Natural killer cell (primary cell): ENCODE data around the gene MEPCE. TPM values are rescaled to one million over a fixed set of nuclear protein-coding genes. Genes with fewer than 3 reads are reported as not detected.

Source experiments
- ATAC-seq, 3 donors: fragments of 150-1000 bp in 2 of 3; fragments of 200-7000 bp in 1 of 3; cut with Tn5 transposase; 1 replicate in 1 of 3; 2 replicates in 2 of 3; pipeline ENCODE4 v1.10.0; 2021; ENCODE audit warnings: mild to moderate bottlenecking in 2 of 3, moderate library complexity in 2 of 3
- DNase-seq, 2 donors: peaks; one replicate each; pipeline versions ENCODE4 v3.0.0 to v3.0.0-alpha.2; 2013 to 2021; ENCODE audit warnings: mixed read lengths in 1 of 2
- H3K27ac ChIP-seq: one replicate; pipeline ENCODE4 v1.5.1; 2013; ENCODE audit warnings: mild to moderate bottlenecking, low read length
- H3K27me3 ChIP-seq: one replicate; pipeline ENCODE4 v1.6.1; 2013; ENCODE audit warnings: low read length; ENCODE audit not compliant: control insufficient read depth, insufficient read depth
- H3K36me3 ChIP-seq: one replicate; pipeline ENCODE4 v1.6.1; 2013; ENCODE audit warnings: low read length; ENCODE audit not compliant: control insufficient read depth, insufficient read depth
- H3K4me1 ChIP-seq: one replicate; pipeline ENCODE4 v1.6.1; 2013; ENCODE audit warnings: low read length; ENCODE audit not compliant: control insufficient read depth, insufficient read depth
- H3K4me3 ChIP-seq: one replicate; pipeline ENCODE4 v1.5.1; 2013; ENCODE audit warnings: low read length
- H3K9me3 ChIP-seq: one replicate; pipeline ENCODE4 v1.6.1; 2013; ENCODE audit warnings: low read length; ENCODE audit not compliant: control insufficient read depth, insufficient read depth
- H3K27ac Mint-ChIP-seq, 2 donors: one replicate each; pipeline ENCODE4 v1.8.0; 2022; ENCODE audit warnings: mild to moderate bottlenecking in 2 of 2, mixed read lengths in 2 of 2, moderate library complexity in 1 of 2
- H3K27me3 Mint-ChIP-seq, 2 donors: one replicate each; pipeline ENCODE4 v1.8.0; 2022; ENCODE audit warnings: low read depth in 2 of 2, mixed read lengths in 2 of 2
- H3K36me3 Mint-ChIP-seq: one replicate; pipeline ENCODE4 v1.8.0; 2022; ENCODE audit warnings: mixed read lengths
- H3K4me1 Mint-ChIP-seq, 2 donors: one replicate each; pipeline ENCODE4 v1.8.0; 2022; ENCODE audit warnings: mixed read lengths in 2 of 2
- H3K4me3 Mint-ChIP-seq: one replicate; pipeline ENCODE4 v1.8.0; 2022; ENCODE audit warnings: mild to moderate bottlenecking, moderate library complexity, mixed read lengths
- H3K9me3 Mint-ChIP-seq, 2 donors: one replicate each; pipeline ENCODE4 v1.8.0; 2022; ENCODE audit warnings: mixed read lengths in 2 of 2
- WGBS: methylation state at CpG from one replicate; pipeline ENCODE4 v1.1.7; 2013; ENCODE audit warnings: missing lambda C conversion rate; ENCODE audit not compliant: insufficient coverage; 5-methylcytosine and 5-hydroxymethylcytosine counted together
- intact Hi-C: fragments of 100-400 bp; cut with micrococcal nuclease; formaldehyde crosslinking; loops from one replicate; pipeline ENCODE4 v1.14.2; 2022
- total RNA-seq, 4 donors: library from RNA; stranded (reverse); fragments of 120-200 nt in 1 of 4; gene quantifications; one replicate each; pipeline versions ENCODE4 v1.2.3 to v1.2.4, GENCODE V29; 2013 to 2022
- TF ChIP-seq, protein P1 (sequence below): fragments of 200-600 bp; IDR thresholded peaks from one replicate; pipeline ENCODE4 v1.8.0; 2022; ENCODE audit warnings: antibody characterized with exemption

The MEPCE gene
- total RNA-seq, 3 donors from 2014 or later (not counting 1 experiment from before 2014, with no cell fraction given) = 48.1 to 54.9 (median 54.1) TPM

DNA sequence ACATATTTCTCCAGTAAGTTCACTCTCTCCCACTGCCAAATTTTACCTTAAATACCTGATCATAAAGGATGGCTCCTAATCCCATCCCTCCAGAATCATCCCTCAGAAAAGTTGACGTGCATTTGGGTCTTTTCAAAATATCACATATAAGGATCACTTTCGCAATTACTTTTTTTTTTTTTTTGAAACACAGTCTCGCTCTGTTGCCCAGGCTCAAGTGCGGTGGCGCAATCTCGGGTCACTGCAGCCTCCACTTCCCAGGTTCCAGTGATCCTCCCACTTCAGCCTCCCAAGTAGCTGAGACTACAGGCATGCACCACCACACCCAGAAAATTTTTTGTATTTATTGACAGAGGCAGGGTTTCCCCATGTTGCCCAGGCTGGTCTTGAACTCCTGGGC is 18.5 kb upstream of the MEPCE start:
- ATAC-seq (no peak), DNase-seq (no peak)
- no peaks in the 10 kb centered on the region for H3K9me3 ChIP-seq
- Mint-ChIP-seq H3K9me3 (no peaks in the 10 kb centered on the region), H3K27ac (no peak overlapping the region), H3K27me3 (no peaks in the 10 kb centered on the region), H3K36me3 (no peaks in the 10 kb centered on the region), H3K4me3 (no peak overlapping the region), H3K4me1 (no peaks in the 10 kb centered on the region)
- peaks cover 4% of the 10 kb centered on the region for H3K4me1 ChIP-seq
- WGBS = 91% methylated on average over 6 of the region's 6 CpGs
- H3K36me3 ChIP-seq = no peaks in the 10 kb centered on the region
- TF ChIP-seq, protein P1, sequence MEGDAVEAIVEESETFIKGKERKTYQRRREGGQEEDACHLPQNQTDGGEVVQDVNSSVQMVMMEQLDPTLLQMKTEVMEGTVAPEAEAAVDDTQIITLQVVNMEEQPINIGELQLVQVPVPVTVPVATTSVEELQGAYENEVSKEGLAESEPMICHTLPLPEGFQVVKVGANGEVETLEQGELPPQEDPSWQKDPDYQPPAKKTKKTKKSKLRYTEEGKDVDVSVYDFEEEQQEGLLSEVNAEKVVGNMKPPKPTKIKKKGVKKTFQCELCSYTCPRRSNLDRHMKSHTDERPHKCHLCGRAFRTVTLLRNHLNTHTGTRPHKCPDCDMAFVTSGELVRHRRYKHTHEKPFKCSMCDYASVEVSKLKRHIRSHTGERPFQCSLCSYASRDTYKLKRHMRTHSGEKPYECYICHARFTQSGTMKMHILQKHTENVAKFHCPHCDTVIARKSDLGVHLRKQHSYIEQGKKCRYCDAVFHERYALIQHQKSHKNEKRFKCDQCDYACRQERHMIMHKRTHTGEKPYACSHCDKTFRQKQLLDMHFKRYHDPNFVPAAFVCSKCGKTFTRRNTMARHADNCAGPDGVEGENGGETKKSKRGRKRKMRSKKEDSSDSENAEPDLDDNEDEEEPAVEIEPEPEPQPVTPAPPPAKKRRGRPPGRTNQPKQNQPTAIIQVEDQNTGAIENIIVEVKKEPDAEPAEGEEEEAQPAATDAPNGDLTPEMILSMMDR = no peak
- H3K27ac ChIP-seq = no peak overlapping the region
- intact Hi-C loops = no loop called here
- no peaks in the 10 kb centered on the region for H3K27me3 ChIP-seq
- H3K4me3 ChIP-seq = no peak overlapping the region

- no peaks in the 10 kb centered on the region for H3K9me3 ChIP-seq
- ATAC-seq (no peak), DNase-seq (no peak)
- no peak overlapping the region for H3K4me3 ChIP-seq
- H3K27me3 ChIP-seq = no peaks in the 10 kb centered on the region
- Mint-ChIP-seq H3K27me3 (no peaks in the 10 kb centered on the region), H3K4me1 (no peaks in the 10 kb centered on the region), H3K36me3 (no peaks in the 10 kb centered on the region), H3K9me3 (no peaks in the 10 kb centered on the region), H3K4me3 (no peak overlapping the region), H3K27ac (no peak overlapping the region)
- intact Hi-C loops = no loop called here
- H3K27ac ChIP-seq = no peak overlapping the region
- H3K36me3 ChIP-seq = no peaks in the 10 kb centered on the region
- TF ChIP-seq, protein P1 = no peak
- H3K4me1 ChIP-seq = no peaks in the 10 kb centered on the region
Measured at GRCh38 chr7:100413346-100413745, 16.3 kb upstream of the MEPCE start.

DNA sequence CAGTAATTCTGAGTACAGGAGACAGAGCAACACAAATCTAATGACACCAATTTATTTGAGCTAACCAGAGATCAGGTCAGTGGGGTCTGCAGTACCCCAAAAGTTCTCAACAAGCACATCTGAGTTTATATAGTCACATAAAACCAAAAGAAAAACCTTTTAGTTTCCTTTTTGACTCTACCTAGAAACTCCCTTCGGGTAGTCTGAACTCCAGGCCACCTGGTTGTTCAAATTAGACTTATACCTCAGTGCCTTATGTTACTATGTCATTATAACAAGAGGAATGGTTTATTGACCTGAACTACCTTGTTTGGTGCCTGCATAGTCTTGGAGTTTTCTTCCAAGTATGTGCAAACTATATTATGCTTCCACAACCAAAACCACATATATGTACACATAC is 15.7 kb upstream of the MEPCE start:
- Mint-ChIP-seq H3K9me3 (no peaks in the 10 kb centered on the region), H3K27ac (no peak overlapping the region), H3K36me3 (no peaks in the 10 kb centered on the region), H3K4me3 (no peak overlapping the region), H3K4me1 (no peaks in the 10 kb centered on the region), H3K27me3 (no peaks in the 10 kb centered on the region)
- Histone ChIP-seq H3K27ac (no peak overlapping the region), H3K36me3 (no peaks in the 10 kb centered on the region), H3K4me3 (no peak overlapping the region), H3K9me3 (no peaks in the 10 kb centered on the region), H3K4me1 (no peaks in the 10 kb centered on the region), H3K27me3 (no peaks in the 10 kb centered on the region)
- TF ChIP-seq, protein P1 = no peak
- no peak for DNase-seq
- intact Hi-C loops = no loop called here
- 88% methylated on average over 1 of the region's 1 CpG for WGBS
- no peak for ATAC-seq

DNA sequence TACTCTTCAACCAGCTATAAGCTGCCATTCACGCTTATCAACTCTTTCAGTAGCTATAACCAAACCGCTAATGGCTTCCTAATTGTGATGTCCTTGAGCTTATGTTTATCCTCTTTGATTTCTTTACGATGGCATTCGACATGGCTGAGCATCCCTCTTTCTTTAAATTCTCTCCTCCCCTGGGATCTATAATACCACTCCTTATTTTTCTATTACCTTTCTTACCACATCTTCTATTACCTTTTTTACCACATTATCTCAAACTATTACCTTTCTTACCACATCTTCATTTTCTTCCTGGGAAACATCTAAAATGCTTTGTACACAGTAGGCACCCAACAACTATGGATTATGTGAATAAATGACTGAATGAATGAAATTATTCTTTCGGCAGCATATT is 14.2 kb upstream of the MEPCE start:
- H3K9me3 Mint-ChIP-seq = no peaks in the 10 kb centered on the region
- no peaks in the 10 kb centered on the region for H3K36me3 Mint-ChIP-seq
- H3K9me3 ChIP-seq = no peaks in the 10 kb centered on the region
- H3K4me1 ChIP-seq = no peaks in the 10 kb centered on the region
- 98% methylated on average over 5 of the region's 5 CpGs for WGBS
- no peaks in the 10 kb centered on the region for H3K27me3 Mint-ChIP-seq
- no peak overlapping the region for H3K27ac Mint-ChIP-seq
- TF ChIP-seq, protein P1 = no peak
- no peaks in the 10 kb centered on the region for H3K27me3 ChIP-seq
- intact Hi-C loops = no loop called here
- no peak overlapping the region for H3K27ac ChIP-seq
- ATAC-seq = no peak
- no peak overlapping the region for H3K4me3 Mint-ChIP-seq
- H3K4me3 ChIP-seq = no peak overlapping the region
- no peaks in the 10 kb centered on the region for H3K36me3 ChIP-seq
- H3K4me1 Mint-ChIP-seq = no peaks in the 10 kb centered on the region
- DNase-seq = no peak
